Measurements from ENCODE around the gene ACTA2.
"Not testable (repeated sequence)": the region's sequence is repeated elsewhere in the genome, so short reads cannot be mapped to it uniquely, and the experiment has no call there.

ACTA2 gene

DNA sequence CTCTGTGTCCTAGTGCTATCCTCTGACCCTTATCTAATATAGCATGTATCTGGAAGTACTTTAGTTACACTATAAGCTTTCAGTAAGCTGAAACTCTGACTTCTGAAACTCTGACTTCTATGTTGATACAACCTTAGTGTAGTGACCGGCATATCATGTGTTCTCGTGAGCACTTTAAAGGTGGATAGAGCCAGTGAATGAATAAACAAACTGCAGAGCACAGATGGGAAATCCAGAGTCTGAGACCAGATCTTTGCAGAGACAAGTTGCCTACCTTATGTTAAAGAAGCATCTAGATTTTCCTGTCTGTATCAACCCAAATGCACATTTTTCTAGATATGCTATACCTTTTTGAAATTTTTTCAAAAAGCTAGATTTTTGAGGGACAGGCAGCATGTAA, 3.5 kb downstream of the ACTA2 start:
- DNase-seq, result no peak

DNA sequence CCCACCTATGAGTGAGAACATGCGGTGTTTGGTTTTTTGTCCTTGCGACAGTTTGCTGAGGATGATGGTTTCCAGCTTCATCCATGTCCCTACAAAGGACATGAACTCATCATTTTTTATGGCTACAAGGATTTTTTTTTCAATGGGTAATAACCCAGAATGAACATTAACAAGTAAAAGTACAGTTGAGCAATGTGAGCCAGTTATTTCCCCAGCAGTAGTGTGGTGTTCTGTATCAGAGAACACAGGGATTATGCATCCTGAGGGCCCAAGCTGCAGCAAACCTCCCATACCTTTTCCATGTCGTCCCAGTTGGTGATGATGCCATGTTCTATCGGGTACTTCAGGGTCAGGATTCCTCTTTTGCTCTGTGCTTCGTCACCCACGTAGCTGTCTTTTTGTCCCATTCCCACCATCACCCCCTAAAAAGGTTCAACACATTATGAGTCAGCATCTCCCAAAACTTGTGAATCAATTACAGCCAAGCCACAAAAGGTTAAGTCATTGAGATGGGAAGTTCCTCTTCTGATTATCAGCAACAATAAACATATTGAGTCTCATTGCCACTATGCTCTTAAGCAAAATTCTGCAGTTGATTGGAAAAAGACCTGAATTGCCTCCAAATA, 5.5 kb downstream of the ACTA2 start:
- DNase-seq, result no peak

DNA sequence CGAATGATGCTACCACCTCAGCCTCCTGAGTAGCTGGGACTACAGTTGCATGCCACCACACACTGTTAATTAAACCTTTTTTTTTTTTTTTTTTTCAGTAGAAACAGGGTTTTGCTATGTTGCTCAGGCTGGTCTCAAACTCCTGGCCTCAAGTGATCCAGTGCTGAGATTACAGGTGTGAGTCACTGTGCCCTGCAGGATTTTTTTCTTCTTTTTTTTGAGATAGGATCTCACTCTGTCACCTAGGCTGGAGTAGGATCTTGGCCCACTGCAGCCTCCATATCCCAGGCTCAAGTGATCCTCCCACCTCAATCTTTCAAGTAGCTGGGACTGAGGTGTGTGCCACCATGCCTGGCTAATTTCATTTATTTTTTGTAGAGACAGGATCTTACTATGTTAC, 6.4 kb downstream of the ACTA2 start:
- DNase-seq, result no peak

DNA sequence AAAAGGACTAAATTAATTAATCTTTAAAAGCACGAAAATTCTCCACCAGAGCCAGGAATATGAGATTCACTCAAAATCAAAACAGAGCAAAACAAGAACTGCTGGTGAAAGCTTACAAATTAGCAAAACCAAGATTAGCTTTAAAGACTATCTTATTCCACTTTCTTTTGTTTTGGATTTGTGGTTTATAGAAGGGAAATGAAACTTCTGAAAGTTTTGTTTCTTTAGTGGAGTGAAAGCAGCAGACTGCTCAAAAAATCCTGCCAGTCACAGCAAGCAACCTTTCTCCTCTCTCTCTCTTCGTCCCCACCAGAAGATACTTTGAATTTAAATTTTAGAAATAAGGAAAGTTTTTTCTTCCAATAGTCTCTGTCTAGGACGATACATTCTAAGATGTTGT, 7.8 kb downstream of the ACTA2 start:
- DNase-seq, result no peak

DNA sequence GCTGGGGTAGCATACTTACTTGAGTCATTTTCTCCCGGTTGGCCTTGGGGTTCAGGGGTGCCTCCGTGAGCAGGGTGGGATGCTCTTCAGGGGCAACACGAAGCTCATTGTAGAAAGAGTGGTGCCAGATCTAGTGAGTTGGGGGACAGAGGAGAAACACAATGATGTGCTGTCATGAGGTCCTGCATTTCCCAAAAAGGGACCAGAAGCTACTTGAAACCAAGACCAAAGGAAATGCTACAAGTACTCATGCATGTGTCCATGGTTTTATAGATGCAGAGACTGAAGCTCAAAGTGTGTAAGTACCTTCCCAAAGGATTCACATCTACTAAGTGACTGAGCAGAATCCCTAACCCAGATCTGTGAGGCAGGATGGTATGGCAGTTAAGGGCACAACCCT, 8.8 kb downstream of the ACTA2 start:
- no peak for DNase-seq

DNA sequence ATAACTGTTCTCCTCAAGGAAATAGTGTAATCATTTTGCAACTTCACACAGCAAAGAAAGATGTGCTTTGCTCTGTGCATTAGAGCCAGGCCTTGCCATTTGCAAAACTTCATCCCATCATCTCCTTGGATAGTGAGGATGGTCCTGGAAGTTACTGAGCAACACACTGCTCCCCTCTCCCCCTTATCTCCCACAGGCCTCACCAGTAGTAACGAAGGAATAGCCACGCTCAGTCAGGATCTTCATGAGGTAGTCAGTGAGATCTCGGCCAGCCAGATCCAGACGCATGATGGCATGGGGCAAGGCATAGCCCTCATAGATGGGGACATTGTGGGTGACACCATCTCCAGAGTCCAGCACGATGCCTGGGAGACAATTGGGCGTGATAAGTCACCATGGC, 11.5 kb downstream of the ACTA2 start:
- DNase-seq, result no peak

DNA sequence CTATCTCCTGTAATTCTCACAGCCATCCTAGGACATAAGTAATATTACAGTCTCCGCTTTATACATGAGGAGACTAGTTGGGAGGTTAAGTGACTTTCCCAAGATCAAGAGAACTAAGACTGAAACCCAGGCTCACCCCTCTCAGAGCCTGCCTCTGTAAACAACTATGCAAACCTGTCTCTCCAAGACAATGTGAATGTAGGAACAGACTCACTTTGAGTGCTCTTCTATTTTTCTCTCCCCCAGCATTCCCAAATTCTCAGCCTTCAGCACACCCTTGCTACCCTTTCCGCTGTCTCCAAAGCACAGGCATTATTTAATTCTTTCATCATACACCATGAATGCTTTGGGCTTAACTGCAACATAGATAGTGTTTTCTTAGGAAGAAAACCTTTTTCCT, 13.6 kb downstream of the ACTA2 start:
- no peak for DNase-seq

DNA sequence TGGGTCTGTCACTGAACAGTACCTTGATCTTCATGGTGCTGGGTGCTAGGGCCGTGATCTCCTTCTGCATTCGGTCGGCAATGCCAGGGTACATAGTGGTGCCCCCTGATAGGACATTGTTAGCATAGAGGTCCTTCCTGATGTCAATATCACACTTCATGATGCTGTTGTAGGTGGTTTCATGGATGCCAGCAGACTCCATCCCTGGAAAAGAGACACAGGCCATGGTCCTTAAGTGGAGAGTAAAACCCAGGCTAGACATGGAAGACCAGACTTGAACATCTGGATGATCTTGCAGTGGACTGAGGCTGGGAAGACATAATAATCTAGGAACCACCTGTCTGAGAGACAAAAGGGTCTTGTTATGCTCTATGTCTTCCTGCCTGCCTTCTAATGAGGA, 14.5 kb downstream of the ACTA2 start:
- DNase-seq, result no peak

DNA sequence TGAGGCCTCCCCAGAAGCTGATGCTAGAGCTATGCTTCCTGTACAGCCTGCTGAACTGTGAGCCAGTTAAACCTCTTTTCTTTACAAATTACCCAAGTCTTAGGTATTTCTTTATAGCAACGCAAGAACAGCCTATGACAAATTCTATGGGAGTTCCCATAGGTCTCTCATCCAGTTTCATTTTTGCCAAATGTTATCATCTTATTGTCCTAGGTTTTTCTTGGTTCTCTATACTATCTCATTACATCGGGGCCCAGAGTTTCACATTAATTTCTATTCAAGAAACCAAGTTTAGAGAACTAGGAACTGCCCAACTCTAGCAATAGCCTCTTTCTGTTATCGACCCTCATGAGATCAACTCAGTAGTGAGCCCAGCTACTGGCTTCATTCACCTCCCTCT, 15.9 kb downstream of the ACTA2 start:
- DNase-seq, result no peak

DNA sequence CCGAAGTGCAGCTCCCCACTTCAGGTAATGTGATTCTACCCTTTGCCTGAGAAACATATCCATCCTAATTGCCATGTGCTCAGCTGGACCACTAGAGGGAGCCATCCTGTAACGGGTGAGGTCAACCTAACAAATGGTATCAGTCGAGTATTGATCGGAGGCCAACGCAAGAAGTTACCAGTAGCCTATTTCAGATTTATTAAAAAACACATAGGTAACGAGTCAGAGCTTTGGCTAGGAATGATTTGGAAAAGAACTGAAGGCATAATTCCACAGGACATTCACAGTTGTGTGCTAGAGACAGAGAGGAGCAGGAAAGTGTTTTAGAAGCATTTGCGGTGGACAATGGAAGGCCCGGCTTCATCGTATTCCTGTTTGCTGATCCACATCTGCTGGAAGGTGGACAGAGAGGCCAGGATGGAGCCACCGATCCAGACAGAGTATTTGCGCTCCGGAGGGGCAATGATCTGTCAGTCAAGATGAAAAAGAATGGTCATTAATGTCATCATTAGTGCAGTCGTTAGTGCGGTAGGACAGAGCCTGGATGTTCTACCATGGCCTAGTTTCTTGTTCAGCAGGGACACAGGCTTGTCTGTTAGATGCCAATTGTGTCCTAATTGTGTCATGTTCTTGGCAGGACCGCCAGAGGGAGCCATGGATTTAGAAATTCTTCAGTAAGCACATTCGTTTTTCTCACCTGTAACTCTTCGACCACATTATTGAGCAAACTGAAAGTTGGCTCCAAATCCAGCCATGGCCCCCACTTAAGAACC, 17.5 kb downstream of the ACTA2 start:
- DNase-seq, result peak; percentile 72

DNA sequence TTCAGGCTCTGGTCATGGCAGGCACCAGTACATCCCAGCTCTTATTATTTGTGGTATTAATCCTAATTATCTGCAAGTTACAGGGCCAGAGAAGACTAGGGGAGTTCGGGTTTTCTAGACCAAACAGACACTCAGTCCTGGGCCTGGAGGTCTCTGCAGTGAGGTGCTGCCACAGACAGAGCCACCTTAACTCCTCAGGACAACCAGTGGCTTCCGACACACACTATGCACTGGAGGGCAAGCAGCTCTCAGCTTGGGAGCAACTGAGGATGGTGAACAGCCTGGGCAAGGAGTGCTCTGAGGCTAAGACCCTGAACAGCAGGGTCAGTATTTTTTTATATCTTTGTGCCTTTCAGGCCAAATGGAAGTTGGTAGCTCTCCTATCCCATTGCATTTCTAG, 19.0 kb downstream of the ACTA2 start:
- DNase-seq, result no peak

DNA sequence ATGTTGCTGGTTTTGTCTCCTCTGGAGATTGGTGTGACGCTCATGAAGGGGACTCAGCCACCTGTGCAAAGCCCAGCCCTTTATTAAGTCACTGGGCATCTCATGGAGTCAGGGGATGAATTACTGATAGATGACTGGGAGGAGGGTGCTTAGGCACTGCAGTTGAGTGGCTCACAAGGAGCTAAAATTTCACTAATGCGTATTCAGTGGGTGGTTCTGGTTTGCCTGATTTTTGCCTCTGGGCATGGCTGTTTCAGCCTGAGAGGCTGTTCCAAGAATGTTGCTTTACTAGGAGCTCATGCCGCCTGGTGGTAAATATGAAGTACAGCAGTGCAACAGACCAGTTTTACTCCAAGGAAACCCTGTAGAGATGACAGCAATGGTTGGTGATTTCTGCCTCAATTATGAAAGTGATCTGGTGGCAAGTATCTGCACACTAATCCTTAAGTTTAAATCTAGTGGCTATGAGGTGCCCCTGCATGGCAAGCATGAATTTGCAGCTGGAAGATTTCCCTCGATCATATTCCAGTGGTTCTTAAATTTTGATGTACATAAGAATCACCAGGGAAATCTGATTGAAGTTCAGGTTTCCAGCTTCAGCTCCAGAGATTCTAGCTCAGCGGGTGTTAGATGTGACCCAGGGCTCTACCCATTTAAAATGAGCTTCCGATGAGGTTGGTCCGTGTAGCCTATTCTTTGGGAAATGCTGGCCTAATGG, 19.9 kb downstream of the ACTA2 start:
- peak; percentile 93 for DNase-seq

DNA sequence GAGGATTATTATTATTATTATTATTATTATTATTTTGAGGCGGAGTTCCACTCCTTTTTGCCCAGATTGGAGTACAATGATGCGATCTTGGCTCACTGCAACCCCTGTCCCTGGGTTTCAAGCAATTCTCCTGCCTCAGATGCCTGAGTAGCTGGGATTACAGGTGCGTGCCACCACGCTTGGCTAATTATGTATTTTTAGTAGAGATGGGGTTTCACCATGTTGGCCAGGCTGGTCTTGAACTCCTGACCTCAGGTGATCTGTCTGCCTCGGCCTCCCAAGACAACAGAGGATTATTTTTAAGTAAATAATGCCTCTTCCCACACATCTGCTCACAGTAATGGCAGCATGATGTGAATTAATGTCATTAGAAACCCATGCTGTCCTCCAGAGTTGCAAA, 20.5 kb downstream of the ACTA2 start:
- DNase-seq, result not testable (repeated sequence)

DNA sequence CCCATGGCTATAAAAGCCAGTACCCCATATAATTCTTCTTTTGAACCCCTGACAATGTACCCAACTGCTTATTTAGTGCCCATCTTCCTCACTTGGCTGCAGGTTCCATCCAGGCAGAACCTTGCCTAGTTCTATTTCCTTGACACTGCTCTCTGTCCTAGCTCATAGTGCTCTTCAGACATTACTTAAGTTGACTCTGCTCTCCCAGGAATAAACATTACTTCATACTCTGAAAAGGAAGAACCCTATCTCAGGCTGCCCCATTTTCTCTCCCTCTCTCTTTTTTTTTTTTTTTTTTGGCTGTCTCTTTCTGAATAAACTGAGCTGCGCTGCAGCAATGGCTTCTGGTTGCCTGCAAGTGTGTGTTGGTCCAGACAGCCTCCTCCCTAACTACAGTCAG, 21.0 kb downstream of the ACTA2 start:
- no peak for DNase-seq

DNA sequence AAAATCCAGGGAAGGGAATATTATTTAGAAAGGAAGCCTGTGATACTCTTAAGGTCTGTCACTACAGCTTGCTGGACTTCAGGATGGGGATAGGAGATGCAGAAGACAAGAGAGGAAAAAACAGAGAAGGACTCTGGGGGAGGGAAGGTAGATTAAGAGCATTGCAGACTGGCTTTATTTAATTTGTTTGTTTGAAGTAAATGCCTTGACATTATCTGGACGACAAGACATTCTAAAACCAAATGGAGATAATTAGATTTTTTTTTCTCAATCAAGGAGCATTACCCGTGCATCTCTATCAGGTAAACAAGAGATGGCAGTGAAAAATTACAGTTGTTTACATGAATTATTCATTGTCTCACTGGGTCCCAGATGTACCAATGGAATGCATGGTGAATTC, 24.3 kb downstream of the ACTA2 start:
- no peak for DNase-seq

DNA sequence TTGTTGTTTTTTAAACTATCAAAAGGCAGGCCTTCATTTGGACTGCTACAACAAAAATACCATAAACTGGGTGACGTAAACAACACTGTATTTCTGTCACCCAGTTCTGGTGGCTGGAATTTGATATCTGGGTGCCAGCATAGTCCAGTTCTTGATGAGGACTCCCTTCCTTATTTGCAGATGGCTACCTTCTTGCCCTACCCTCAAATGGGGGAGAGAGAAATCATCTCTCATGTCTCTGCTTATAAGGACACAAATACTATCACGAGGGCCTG, 25.2 kb downstream of the ACTA2 start:
- no peak for DNase-seq

DNA sequence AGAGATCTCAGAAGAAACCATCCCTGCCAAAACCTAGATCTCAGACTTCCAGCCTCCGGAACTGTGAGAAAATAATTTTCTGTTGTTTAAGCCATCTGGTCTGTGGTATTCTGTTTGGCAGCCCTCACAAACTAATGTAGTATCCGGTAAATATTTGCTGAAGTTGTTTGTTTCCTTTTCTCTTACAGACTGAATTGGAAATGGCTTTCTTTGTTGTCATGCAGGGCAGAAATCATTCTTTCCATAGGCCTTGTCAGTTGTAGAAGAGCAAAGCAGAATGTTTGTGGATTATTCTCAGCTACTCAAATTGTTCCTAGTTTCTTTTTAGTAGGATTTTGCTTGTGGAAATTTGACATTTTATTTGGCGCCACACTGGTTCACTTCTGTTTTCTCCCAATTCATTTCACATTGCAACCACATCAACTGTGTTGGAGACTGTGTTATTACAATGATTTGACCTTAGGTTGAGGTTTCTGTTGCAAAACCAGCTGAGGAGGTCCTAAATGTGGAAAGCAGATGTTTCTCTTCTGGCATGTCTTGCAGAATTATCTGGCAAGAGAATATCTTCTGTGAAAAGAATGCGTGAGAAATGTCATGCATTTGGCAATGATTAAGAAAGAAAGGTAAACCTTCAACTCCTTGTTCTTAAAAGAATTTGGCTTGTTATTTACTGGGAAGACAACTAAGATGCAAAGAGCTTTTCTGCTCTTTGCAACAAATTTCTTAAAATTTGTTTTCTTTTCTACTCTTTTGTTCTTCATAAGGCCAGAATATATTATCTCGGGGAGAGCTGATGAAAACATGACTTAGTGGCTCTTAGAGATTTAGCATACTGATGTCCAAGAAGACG, 25.8 kb downstream of the ACTA2 start:
- DNase-seq, result no peak

DNA sequence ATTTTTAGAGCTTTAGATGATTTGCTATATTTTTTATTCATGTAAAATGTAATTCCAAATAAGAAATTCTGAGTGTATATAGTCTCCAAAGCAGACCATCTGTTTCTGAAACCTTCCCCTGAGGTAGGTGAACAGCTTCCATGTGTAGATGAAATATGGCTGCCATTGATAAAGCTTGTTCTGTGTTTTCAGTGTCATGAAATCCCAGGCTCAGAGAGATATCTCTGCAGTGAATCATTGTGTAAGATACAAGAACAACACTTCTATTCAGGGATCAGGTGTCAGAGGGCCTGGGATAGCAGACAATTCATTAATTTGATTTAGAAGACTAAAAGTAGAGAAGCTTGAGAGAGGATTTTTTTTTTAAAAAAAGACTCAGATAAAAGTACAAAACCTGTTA, 29.1 kb downstream of the ACTA2 start:
- no peak for DNase-seq

DNA sequence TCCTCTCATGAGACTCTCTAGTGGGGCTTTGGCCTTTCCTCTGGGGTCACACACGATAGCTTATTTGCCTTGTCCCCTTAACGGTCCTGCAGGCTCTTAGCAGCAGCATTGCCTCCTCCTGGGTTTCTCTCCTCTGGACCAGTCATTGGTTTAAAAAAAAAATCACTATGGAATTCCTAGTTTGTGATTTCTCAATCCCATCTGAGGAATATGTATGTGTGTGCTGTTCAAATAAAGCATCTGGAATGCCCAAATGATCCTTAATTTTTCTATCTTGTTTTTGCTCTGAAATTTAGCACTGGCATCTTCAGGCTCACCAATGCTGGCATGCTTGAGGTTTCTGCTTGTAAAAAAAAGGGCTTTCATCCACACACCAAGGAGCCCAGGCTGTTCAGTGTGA, 30.5 kb downstream of the ACTA2 start:
- peak; percentile 14 for DNase-seq

DNA sequence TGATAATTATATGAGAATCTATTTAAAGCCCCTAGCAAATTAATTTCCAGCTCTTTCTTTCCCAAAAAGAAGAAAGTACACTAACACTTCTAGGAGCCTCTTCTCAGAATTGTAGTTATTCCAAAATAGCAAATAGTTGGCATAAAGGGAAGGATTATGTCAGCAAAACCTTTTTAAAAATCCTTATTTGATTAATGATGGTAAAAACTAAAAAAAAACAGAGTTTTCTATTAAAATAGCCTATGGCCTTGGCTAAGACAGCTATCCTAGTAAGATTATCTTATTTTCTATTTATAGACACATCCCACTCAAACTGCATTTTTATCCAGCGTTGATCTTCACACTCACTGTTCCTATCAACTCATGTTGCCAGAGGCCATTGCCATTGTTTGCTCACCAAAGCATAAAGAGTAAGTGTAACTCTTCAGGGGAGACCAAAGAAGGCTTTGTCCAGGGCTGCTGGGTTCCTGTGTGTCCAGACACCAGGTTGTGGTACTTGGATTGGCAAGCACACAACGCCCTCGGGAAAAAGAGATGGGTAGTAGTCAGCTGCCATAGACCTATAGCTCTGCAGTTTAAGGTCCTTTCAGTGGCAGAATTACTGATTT, 31.5 kb downstream of the ACTA2 start:
- DNase-seq, result peak; percentile 84

DNA sequence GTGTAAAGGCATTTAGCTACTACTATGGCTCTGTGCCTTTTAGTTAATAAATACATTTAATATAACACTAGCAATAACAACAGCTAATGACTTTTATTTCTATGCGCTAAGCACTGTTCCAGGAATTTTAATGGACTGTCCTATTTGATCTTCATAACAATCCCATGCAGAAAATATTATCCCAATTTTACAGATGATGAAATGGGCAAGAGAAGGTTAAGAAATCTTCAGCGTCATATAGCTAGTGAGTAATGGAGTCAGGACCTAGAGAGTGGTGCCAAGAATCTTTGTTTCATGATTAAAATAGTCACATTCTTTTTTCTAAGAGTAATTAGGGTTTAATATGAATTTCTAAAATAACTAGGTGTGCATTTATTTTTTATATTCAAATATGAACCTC, 32.4 kb downstream of the ACTA2 start:
- DNase-seq, result no peak

DNA sequence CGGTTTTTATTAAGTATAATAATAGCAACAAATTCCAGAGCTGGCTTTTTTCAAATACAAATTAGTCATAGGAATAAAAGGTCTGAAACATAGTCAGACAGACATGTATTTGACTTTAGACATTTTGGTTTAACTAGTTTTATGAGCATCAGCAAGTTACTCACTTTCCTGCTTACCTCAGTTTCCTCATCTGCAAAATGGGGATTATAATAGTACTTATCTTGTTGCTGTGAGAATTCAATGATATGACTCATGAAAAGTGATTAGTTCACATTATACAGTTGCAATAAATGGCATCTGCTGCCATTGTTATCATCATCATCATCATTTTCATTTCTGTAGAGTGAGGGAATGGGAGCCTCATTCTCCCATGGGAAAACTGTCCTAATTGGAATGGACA, 33.5 kb downstream of the ACTA2 start:
- DNase-seq, result no peak

Measured in NCI-H69 (cell line).